Activated naive CD8-positive, alpha-beta T cell treated with anti-CD3 and anti-CD28 coated beads for 36 hours (primary cell): Measurements from ENCODE around the gene NEURL1B. TPM values are rescaled to one million over a fixed set of nuclear protein-coding genes. Genes with fewer than 3 reads are reported as not detected.
A peak's percentile ranks its signal among the peaks of the same experiment; 100 is the strongest.

Source experiments
- DNase-seq: peaks from one replicate; pipeline ENCODE4 v3.0.0; 2021
- H3K27ac Mint-ChIP-seq: one replicate; pipeline ENCODE4 v1.8.0; 2022; ENCODE audit warnings: mild to moderate bottlenecking, moderate library complexity, mixed read lengths
- H3K27me3 Mint-ChIP-seq: one replicate; pipeline ENCODE4 v1.8.0; 2022; ENCODE audit warnings: mild to moderate bottlenecking, mixed read lengths
- H3K36me3 Mint-ChIP-seq: one replicate; pipeline ENCODE4 v1.8.0; 2021; ENCODE audit warnings: mild to moderate bottlenecking, mixed read lengths
- H3K4me1 Mint-ChIP-seq: one replicate; pipeline ENCODE4 v1.8.0; 2021; ENCODE audit warnings: mixed read lengths
- H3K4me3 Mint-ChIP-seq: one replicate; pipeline ENCODE4 v1.8.0; 2022; ENCODE audit warnings: mild to moderate bottlenecking, moderate library complexity, mixed read lengths
- H3K9me3 Mint-ChIP-seq: one replicate; pipeline ENCODE4 v1.8.0; 2022; ENCODE audit warnings: mixed read lengths
- total RNA-seq, 2 experiments: library from RNA; stranded (reverse); gene quantifications; one replicate each; pipeline ENCODE4 v1.2.3, GENCODE V29; 2021

Gene NEURL1B
- total RNA-seq, 2 experiments from 2014 or later: 0.10 TPM

DNA sequence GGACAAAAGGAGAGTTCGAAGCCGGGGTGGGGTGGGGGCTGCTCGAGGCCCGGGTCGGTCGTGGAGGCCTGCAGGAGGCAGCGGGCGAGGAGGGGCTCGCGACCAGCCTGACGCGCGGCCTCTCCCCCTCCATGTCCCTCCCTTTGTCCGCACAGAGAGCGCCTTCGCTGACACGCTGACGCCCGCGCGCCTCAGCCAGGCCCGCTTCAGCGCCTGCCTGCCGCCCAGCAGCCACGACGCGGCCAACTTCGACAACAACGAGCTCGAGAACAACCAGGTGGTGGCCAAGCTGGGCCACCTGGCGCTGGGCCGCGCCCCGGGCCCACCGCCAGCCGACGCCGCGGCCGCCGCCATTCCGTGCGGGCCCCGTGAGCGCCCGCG is 42.2 kb downstream of the NEURL1B start:
- H3K27ac Mint-ChIP-seq: peak overlapping the region; percentile 39
- peaks cover 4% of the 10 kb centered on the region for H3K9me3 Mint-ChIP-seq
- H3K27me3 Mint-ChIP-seq: peaks cover 6% of the 10 kb centered on the region
- DNase-seq: no peak
- H3K4me3 Mint-ChIP-seq: peak overlapping the region; percentile 29
- peaks cover 7% of the 10 kb centered on the region for H3K4me1 Mint-ChIP-seq
- H3K36me3 Mint-ChIP-seq: no peaks in the 10 kb centered on the region

DNA sequence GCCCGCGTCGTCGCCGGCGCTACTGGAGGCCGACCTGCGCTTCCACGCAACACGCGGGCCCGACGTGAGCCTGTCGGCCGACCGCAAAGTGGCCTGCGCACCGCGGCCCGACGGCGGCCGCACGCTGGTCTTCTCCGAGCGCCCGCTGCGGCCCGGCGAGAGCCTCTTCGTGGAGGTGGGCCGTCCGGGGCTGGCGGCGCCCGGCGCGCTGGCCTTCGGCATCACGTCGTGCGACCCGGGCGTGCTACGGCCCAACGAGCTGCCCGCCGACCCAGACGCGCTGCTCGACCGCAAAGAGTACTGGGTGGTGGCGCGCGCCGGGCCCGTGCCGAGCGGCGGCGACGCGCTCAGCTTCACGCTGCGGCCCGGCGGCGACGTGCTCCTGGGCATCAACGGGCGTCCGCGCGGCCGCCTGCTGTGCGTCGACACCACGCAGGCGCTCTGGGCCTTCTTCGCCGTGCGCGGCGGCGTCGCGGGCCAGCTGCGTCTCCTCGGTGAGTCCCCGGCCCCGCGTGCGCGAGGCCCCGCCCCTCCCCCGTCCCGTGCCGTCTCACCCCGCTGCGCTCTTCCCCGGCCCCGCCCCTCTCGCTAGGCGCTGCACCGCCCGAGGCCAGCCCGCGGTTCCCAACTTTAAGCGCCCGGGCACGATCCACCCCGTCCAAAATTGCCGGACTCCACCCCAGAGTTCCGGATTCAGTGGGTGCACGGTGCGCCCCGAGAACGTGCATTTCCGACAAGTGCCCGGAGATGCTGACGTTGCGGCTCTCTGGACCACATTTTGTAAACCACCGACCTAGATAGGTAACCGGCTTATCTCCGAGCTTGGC is 42.8 kb downstream of the NEURL1B start:
- peaks cover 6% of the 10 kb centered on the region for H3K27me3 Mint-ChIP-seq
- H3K27ac Mint-ChIP-seq: no peak overlapping the region
- peaks cover 4% of the 10 kb centered on the region for H3K9me3 Mint-ChIP-seq
- peak overlapping the region; percentile 62 for H3K4me3 Mint-ChIP-seq
- H3K4me1 Mint-ChIP-seq: peaks cover 11% of the 10 kb centered on the region
- H3K36me3 Mint-ChIP-seq: no peaks in the 10 kb centered on the region
- DNase-seq: peak; percentile 69

DNA sequence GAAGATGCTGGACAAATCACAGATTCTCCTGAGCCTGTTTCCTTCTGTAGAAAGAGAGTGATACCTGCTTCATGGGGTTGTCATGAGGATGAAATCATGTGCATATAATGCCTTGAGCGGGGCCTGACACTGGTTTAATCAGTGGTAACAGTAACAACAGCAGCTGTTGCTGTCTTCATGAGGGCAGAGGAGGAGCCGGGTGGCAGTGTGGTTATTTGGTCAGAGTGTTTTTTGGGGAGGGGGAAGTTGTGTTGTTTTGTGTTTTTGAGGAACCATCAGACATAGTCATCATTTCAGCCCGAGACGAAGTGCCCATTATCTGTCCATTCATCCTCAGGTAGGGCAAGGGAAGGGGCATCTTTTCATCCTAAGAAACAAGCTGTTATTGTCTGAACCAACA is 44.0 kb downstream of the NEURL1B start:
- Mint-ChIP-seq H3K4me3 (no peak overlapping the region), H3K9me3 (peaks cover 4% of the 10 kb centered on the region), H3K4me1 (peaks cover 12% of the 10 kb centered on the region), H3K36me3 (no peaks in the 10 kb centered on the region), H3K27me3 (peaks cover 6% of the 10 kb centered on the region), H3K27ac (no peak overlapping the region)
- no peak for DNase-seq

DNA sequence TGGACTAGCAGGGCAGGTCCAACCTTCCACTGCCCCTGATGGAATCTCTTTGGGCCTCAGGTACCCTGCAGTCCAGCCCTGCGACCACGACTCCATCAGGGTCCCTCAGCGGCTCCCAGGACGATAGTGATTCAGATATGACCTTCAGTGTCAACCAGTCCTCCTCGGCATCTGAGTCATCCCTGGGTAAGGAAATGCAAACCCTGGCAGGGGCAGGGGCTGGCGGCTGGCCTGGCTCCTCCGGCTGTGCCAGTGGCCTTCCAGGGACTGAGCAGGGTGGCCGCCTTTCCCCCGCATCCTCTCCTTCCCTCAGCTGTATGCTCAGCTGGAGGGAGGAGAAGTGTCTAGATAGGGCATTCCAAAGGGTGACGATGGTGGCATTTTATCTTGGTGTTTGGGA is 45.0 kb downstream of the NEURL1B start:
- H3K27ac Mint-ChIP-seq: no peak overlapping the region
- peaks cover 12% of the 10 kb centered on the region for H3K4me1 Mint-ChIP-seq
- peaks cover 4% of the 10 kb centered on the region for H3K9me3 Mint-ChIP-seq
- DNase-seq: no peak
- no peaks in the 10 kb centered on the region for H3K36me3 Mint-ChIP-seq
- no peak overlapping the region for H3K4me3 Mint-ChIP-seq
- peaks cover 6% of the 10 kb centered on the region for H3K27me3 Mint-ChIP-seq

DNA sequence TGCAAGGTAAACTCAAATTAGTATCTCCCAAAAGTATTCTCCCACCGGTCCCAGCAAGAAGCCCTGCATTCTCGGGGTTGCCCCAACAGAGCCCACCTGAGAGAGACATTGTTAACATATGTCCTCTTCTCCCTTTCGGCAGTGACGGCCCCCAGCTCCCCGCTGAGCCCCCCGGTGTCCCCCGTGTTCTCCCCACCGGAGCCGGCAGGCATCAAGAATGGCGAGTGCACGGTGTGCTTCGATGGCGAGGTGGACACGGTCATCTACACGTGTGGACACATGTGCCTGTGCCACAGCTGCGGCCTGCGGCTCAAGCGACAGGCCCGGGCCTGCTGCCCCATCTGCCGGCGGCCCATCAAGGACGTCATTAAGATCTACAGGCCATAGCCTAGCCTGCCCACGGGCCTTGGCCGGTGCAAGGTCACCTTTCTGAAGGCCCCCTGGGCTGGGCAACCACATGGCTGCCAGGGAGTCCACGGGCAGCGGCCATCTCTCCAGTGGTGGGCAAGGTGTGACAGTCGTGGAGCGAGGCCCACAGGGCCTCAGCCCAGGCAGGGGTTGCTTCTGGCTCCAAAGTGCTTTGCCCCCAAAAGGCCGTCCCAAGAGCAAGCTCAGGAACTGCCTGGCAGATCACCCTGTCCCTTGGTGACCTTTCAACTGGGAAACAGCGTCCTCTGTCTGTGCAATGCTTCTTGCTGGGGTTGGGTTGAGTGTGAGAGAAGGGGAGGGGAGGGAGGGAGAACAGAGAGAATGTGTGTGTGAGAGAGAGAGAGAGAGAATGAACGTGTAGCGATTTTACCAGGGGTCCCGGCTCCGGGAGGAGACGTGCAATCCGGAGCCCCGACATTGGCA is 45.7 kb downstream of the NEURL1B start:
- Mint-ChIP-seq H3K36me3 (no peaks in the 10 kb centered on the region), H3K4me3 (no peak overlapping the region), H3K9me3 (peaks cover 4% of the 10 kb centered on the region), H3K4me1 (peaks cover 12% of the 10 kb centered on the region), H3K27ac (no peak overlapping the region), H3K27me3 (peaks cover 6% of the 10 kb centered on the region)
- no peak for DNase-seq

DNA sequence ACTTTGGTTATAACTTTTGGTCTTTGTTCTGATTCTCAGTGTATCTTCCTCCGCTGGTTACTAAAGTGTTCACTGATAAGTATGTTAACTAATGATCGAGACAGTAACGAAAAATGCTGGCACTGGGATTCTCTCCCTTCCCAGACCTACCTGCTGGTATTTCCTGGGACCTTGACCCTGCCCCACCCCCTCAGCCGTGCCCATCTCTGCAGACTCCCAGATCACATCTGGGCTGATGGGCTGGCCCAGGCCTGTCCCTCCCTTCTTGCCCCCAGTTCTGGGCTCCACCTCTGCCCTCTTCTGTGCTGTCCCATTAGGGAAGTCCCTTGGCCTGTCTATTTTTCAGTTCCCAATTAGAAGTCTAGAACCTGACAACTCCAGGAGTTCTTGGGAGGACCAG is 46.9 kb downstream of the NEURL1B start:
- Mint-ChIP-seq H3K27ac (peak overlapping the region; percentile 4), H3K36me3 (no peaks in the 10 kb centered on the region)

DNA sequence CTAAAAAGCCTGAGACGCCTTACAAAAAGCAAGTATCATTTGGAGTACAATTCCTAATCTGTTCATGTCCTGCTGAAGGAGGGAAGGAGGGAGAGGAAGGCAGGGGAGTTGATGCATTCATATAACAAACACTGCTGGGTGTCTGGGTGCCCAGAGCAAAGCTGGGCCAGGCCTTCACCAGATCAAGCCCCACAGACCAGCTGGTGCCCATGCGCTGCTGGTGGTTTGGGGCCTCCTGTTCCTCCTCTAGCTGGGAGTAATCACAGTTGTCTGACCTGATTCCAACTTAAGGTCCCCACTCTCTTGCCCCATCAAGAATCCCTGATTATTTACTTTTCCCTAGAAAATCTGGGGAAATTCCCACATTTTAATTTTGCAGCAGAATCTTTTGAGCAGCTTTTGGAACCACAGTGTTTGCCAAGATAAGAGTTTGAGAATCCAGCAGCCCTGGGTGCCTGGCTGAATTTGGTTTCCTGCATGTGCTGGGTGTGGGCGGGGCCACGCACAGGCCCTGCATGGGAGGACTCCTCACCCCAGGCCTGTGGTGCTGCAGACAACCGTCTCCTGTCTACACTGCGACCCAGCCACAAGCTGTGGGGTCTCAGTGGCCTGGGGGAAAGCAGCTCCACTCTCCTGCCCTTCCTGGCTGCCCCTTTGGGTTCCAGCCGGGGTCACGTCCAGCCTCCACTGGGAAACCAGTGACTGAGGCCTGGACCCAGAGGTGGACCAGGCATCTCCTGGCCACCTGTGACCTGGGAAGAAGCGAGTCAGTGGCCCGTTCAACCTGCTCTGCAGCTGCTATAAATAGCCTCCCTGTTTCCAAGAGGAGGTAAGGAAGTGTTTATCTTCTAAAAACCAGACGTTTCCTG is 47.5 kb downstream of the NEURL1B start:
- H3K36me3 Mint-ChIP-seq: no peaks in the 10 kb centered on the region
- no peaks in the 10 kb centered on the region for H3K9me3 Mint-ChIP-seq
- H3K27ac Mint-ChIP-seq: peak overlapping the region; percentile 4
- H3K4me3 Mint-ChIP-seq: no peak overlapping the region
- no peaks in the 10 kb centered on the region for H3K27me3 Mint-ChIP-seq
- H3K4me1 Mint-ChIP-seq: peaks cover 12% of the 10 kb centered on the region
- peak; percentile 41 for DNase-seq

More for the DNA sequence above, 46.9 kb downstream of the NEURL1B start:
- Mint-ChIP-seq H3K4me3 (no peak overlapping the region), H3K4me1 (peaks cover 12% of the 10 kb centered on the region), H3K9me3 (peaks cover 1% of the 10 kb centered on the region), H3K27me3 (peaks cover 2% of the 10 kb centered on the region)
- DNase-seq: no peak

DNA sequence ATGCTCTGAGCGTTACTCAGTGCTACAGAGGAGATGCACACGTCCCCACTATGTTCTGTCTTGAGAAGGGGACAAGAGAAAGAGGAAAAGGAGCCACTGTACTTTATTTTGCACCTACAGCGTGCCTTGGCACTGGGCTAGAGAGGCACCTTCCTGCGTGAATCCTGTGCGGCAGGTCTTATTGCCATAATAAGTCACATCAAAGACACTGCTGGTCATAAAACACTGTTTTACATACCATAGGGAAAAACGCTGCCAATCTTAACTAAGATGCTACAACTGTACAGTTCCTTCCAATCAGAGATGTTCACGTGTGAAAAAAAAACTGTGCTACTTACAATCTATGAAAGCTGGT is 48.1 kb downstream of the NEURL1B start:
- Mint-ChIP-seq H3K9me3 (no peaks in the 10 kb centered on the region), H3K27me3 (no peaks in the 10 kb centered on the region), H3K36me3 (no peaks in the 10 kb centered on the region), H3K27ac (no peak overlapping the region), H3K4me3 (no peak overlapping the region), H3K4me1 (peaks cover 12% of the 10 kb centered on the region)
- DNase-seq: no peak

DNA sequence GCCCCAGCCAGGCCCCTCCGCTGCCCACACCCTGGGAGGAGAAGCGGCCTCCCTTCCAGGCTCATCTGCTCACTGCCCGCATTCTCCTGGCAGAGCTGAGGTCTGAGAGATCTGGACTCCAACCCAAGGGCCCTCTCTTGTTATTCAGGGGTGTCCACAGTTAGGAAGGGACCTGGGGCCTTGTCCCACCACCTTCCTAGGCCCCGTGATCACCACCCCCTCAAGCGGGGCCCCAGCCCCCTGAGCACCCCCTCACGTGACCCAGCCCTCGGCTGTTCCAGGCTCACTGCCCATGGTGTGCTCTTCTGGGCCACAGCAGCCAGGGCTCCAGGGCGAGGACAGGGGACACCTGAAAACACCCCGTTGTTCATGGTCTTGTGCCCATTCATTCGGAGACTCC is 48.7 kb downstream of the NEURL1B start:
- no peak for DNase-seq
- Mint-ChIP-seq H3K27ac (no peak overlapping the region), H3K9me3 (no peaks in the 10 kb centered on the region), H3K4me3 (no peak overlapping the region), H3K4me1 (peaks cover 8% of the 10 kb centered on the region), H3K27me3 (no peaks in the 10 kb centered on the region), H3K36me3 (no peaks in the 10 kb centered on the region)

DNA sequence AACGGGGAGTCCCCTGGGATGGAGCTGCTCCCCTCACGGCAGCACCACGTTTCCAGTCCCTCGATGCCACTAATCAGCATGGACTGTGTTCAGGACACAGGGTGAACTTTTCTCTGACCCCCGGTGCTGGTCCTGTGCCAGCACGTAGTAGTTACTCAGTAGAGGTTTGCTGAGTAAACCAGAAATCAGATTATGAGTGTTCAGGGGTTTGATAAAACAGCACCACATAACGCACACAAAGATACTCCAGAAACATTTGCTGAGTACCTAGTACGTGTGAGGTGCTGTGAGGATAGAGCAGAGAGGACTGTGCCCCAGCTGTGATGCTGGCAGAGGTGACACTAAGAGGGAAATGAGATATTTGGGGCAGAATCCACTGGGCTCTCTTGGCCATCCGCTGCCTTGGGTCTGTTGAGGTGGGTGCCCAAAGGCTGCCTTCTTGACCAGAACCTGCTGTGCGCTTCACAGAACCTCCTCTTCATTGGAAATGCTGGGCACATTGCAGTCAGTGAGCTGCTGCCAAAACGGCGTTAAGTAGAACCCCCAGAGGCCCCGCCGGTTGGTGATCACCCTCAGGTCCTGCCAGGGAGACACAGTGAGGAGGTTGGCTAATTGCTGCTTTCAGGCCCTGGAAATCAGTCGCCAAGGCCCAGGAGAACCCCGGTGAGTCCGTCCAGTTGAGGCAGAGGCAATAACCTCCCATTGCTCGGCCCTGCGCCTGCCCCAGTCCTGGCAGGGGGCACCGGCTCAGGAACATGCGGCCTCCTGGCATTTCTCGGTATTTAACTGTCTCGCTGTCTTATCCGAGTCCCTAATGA is 49.4 kb downstream of the NEURL1B start:
- Mint-ChIP-seq H3K4me1 (peaks cover 8% of the 10 kb centered on the region), H3K27ac (no peak overlapping the region), H3K9me3 (no peaks in the 10 kb centered on the region), H3K36me3 (no peaks in the 10 kb centered on the region), H3K27me3 (no peaks in the 10 kb centered on the region), H3K4me3 (no peak overlapping the region)
- no peak for DNase-seq

DNA sequence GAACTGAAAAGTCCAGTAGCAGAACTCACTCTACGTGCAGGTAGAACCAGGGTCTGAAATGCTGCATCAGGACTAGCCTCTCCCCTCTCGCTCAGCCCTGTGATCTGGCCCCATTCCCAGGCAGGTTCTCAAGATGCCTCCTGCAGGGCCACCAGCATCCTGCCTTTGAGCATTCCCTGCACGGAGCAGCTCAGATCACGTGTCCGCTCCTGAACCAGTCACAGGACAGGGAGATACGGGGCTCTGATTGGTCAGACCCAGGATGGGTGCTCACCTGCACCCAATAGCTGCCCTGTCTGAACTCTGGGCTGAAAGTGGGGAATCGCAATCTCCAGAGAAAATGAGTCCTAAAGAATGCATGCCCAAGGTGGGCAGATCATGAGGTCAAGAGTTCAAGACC is 50.8 kb downstream of the NEURL1B start:
- DNase-seq: no peak
- Mint-ChIP-seq H3K4me3 (no peak overlapping the region), H3K36me3 (no peaks in the 10 kb centered on the region), H3K27ac (no peak overlapping the region), H3K27me3 (no peaks in the 10 kb centered on the region), H3K4me1 (peaks cover 9% of the 10 kb centered on the region), H3K9me3 (no peaks in the 10 kb centered on the region)

DNA sequence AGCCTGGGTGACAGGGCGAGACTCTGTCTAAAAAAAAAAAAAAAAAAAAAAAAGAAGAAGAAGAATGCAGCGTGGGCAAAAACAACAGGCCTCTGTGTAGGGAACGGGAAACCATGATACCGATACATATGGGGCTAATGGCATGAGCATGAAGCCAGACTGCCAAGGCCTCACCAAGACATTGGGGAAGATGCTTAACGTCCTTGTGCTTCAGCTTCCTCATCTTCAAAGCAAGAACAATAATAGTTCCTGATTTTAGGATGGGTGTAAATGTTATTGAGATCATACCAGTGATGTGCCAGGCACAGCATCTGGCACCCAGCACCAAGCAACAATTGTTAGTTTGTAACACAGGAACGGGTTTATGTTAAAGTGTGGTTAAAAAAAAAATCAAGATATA is 51.4 kb downstream of the NEURL1B start:
- H3K4me3 Mint-ChIP-seq: no peak overlapping the region
- no peak overlapping the region for H3K27ac Mint-ChIP-seq

DNA sequence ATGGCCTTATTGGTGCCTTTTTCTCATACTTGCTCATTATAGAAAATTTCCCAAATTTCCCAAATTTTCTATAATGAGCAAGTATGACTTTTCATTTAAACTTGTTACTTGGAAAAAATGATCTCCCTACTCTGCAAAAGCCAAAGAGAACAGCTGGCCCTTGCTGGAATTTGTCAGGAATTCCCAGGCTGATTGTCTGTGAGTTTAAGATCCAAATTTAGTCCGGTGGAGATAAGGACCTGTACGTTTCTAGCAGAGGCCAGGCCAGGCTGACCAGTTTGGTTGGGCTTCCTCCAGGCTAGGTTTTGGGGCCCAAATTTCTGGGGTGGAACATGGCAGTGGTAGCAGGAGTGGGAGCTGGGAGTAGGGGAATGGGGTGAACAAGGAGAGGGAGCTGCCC is 51.9 kb downstream of the NEURL1B start:
- DNase-seq: no peak
- no peaks in the 10 kb centered on the region for H3K36me3 Mint-ChIP-seq
- no peak overlapping the region for H3K27ac Mint-ChIP-seq
- H3K27me3 Mint-ChIP-seq: no peaks in the 10 kb centered on the region
- no peak overlapping the region for H3K4me3 Mint-ChIP-seq
- no peaks in the 10 kb centered on the region for H3K9me3 Mint-ChIP-seq
- H3K4me1 Mint-ChIP-seq: peaks cover 13% of the 10 kb centered on the region

More for the DNA sequence above, 51.4 kb downstream of the NEURL1B start:
- Mint-ChIP-seq H3K9me3 (no peaks in the 10 kb centered on the region), H3K27me3 (no peaks in the 10 kb centered on the region), H3K4me1 (peaks cover 13% of the 10 kb centered on the region), H3K36me3 (no peaks in the 10 kb centered on the region)
- DNase-seq: no peak

DNA sequence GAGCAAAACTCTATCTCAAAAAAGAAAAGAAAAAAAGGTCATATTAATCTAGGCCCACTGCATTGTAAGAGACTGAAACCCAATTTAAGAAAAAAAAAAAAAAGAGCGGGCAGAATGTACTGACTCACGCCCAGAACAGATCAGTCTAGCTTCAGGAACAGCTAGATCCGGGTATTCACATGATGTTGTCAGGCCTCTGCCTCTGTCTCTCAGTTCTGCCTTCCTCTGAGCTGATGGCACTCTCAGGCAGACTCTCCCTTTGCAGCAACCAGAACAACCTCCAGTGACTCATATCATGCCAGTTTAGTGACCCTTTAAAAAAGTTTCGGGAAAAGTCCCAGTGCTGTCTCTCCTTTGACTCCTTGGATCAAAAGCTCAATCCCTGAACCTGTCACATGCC is 53.0 kb downstream of the NEURL1B start:
- Mint-ChIP-seq H3K4me1 (peaks cover 6% of the 10 kb centered on the region), H3K4me3 (no peak overlapping the region), H3K27ac (no peak overlapping the region), H3K36me3 (no peaks in the 10 kb centered on the region), H3K9me3 (no peaks in the 10 kb centered on the region), H3K27me3 (no peaks in the 10 kb centered on the region)
- no peak for DNase-seq
